Measurements from ENCODE around the gene FRMD4B. TPM values are rescaled to one million over a fixed set of nuclear protein-coding genes. Genes with fewer than 3 reads are reported as not detected.
A peak's percentile ranks its signal among the peaks of the same experiment; 100 is the strongest.

Gene FRMD4B
- total RNA-seq, 4 donors from 2014 or later: 39.5 to 71.0 (median 56.0) TPM

DNA sequence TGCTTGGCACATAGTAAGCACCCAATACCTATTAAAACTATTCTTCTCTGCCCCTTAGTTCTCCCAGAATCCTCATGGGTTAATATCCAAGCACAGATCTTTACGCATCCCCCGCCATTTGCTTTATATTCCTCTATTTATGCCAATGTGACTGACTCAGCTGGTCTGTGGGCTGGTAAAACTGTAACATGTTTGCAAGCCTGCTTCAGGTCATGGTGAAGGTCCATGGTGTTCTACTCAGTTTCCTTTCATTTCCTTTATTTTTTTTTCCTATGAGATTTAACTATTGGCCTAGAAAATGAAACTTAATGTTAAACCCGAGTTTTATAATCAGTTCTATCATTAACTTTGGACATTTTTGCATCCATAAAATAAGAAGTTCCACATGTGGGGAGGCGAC, 47.0 kb downstream of the FRMD4B start:
- DNase-seq (ENCODE audit: low spot score) (no peak), ATAC-seq (ENCODE audit: low FRiP score) (no peak)
- no peak for TF ChIP-seq CTCF (IDR thresholded peaks at IDR 0.05)

DNA sequence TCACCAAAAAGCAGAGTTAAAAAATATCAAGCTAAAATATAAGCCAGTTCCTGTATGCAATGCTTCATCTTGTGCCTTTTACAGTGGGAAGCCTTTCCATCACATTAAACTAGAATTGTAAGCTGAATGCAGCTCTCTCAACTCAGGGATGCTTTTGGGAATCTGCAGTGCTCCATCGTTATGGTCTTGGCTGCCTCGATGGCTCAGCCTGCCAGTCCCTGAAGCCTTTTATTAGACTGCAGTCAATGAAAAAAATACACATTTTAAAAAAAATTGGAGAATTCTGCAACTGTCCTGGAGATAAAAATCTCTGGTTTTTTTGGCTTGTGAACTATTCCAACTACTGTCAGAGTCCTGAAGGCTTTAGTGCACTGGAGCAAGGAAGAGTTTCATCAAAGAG, 53.0 kb downstream of the FRMD4B start:
- no peak for ATAC-seq (ENCODE audit: low FRiP score)
- DNase-seq (ENCODE audit: low spot score): no peak
- TF ChIP-seq CTCF (IDR thresholded peaks at IDR 0.05): no peak

GRCh38 chr3:69330891-69331400, 54.9 kb downstream of the FRMD4B start:
- DNase-seq (ENCODE audit: low spot score) (no peak), ATAC-seq (ENCODE audit: low FRiP score) (peak; percentile 51)
- no peak for TF ChIP-seq CTCF (IDR thresholded peaks at IDR 0.05)

- ATAC-seq (ENCODE audit: low FRiP score): no peak
- no peak for DNase-seq (ENCODE audit: low spot score)
- TF ChIP-seq CTCF (IDR thresholded peaks at IDR 0.05): no peak
Observed at GRCh38 chr3:69329892-69330291, 56.0 kb downstream of the FRMD4B start.

GRCh38 chr3:69328963-69329302, 57.0 kb downstream of the FRMD4B start:
- DNase-seq (ENCODE audit: low spot score): no peak
- no peak for ATAC-seq (ENCODE audit: low FRiP score)
- TF ChIP-seq CTCF (IDR thresholded peaks at IDR 0.05): no peak

DNA sequence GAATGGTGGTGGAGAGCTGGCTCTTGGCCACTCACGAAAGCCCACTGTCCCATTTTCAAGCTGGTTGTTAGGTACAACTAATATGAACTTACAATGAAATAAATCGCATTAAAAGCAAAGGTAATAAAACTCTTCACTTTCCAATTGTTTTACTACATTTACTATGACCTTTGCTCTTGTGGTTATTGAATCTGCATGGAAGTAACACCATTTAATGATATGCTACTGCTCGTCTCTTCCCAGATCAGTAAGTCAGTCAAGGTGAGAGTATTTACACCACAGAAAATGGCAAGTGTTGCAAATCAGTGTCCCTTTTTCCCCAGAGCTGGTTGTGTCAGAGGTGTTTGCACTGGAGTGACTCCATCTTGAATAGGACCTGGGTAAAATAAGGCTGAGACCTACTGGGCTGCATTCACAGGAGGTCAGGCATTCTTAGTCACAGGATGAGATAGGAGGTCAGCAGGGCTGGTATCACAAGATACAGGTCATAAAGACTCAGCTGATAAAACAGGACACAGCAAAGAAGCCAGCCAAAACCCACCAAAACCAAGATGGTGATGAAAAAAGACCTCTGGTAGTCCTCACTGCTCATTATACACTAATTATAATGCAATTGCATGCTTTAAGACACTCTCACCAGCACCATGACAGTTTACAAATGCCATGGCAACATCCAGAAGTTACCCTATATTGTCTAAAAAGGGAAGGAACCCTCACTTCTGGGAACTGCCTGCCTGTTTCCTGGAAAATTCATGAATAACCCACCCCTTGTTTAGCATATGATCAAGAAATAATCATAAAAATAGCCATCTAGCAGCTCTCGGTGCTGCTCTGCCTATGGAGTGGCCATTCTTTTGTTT, 57.6 kb downstream of the FRMD4B start:
- ATAC-seq (ENCODE audit: low FRiP score) (no peak), DNase-seq (ENCODE audit: low spot score) (no peak)
- no peak for TF ChIP-seq CTCF (IDR thresholded peaks at IDR 0.05)

DNA sequence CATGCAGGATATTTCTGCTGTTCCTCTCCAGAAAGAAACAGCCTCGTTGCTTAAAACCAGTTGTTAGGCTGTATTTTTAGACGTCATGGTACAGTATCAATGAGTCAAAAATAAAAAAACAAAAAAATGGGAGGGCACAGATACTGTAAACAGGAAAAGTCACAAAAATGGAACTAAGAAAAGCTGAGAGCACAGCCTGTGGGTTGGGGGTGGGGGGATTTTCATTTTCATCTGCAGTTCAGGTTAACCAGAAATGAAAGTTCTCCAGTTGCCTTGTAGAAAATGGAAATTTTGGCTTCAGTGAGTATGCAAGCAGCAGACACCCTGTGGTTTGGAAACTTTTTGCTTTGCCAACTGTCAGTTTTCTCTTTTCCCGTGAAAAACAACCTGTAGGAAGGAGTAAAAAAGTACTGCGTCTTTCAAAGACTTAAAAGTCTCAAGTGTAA, 59.0 kb downstream of the FRMD4B start:
- no peak for TF ChIP-seq CTCF (IDR thresholded peaks at IDR 0.05)
- ATAC-seq (ENCODE audit: low FRiP score): no peak
- no peak for DNase-seq (ENCODE audit: low spot score)

Measured in omental fat pad (tissue), 4 donors.